HG02943 (cell line): Measurements from ENCODE around the gene SPESP1.

Experiments
- ATAC-seq: cut with Tn5 transposase; IDR thresholded peaks from one replicate; pipeline ENCODE4 v1.9.1; 2021; ENCODE audit warnings: mild to moderate bottlenecking, low read depth, moderate library complexity; ENCODE audit not compliant: unreplicated experiment

The SPESP1 gene

DNA sequence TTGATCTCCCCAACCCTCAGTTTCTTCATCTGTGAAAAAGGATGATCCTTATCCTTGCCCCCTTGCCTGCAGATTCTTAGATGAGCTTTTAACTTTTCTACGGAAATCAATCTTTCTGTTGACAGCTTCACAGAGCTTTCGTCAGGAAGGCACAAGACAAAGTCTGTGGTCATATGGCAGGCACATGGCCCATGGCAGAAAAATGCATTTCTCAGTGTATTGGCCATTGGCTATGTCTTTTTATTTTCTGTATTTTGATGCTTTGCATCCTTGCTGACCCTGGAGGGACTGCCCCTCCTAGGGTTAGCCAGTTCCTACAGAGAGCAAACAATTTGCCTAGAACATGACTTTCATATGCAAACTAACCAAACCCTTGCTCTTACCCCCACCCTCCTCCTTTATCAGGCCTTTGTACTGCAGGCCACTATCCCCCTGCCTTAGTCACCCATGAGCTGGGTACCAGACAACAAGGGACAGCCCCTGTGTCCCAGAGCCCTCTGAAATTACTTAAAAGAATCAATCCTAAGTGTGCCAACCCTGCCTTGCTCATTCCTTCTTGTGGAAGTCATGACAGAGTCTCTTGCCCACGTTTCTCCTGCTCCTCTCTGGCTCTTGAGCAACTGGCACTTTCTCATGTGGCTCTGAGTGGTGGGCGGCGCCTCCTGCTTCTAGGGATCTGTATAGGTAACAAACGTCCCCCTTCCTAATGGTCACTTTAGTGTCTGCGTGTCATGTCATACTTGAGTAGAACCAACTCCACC lies 60.1 kb downstream of the SPESP1 start:
- no peak for ATAC-seq

- ATAC-seq: no peak
These were observed 60.7 kb downstream of the SPESP1 start for GRCh38 chr15:68990992-68991500.

GRCh38 chr15:68991723-68992122 lies 61.4 kb downstream of the SPESP1 start:
- ATAC-seq: no peak

DNA sequence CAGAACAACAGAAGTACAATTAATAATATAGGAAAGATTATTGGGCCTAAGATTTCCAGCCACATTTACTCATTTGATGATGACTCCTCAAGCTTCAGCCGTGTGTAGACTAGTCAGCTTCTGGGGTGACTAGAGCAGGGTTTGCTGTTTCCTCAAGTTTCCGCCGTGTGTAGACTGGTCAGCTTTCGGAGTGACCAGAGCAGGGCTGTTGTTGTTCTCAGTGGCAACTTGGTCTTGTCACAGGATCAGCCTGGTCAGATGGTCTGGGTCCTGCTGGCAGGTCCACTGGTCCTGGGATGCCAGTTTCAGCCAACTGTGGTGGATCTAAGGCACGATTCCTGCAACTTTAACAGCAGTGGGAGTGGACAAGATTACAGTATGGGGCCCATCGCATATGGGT lies 62.4 kb downstream of the SPESP1 start:
- ATAC-seq: no peak

DNA sequence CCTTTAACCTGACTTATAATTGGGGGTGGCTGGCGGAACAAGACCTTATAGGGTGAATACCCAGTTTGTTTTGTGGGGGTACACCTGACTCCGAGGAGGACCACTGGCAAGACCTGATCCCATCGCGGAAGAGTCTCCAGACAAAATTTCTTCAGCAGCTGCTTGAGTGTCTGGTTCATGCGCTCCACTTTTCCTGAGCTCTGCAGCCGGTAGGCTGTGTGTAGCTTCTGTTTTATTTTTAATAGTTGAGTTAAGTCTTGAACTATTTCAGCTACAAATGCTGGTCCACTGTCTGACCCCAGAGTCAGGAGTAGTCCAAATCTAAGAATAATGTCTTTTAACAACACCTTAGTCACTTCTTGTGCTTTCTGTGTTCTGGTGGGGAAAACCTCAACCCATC lies 63.0 kb downstream of the SPESP1 start:
- ATAC-seq: no peak

DNA sequence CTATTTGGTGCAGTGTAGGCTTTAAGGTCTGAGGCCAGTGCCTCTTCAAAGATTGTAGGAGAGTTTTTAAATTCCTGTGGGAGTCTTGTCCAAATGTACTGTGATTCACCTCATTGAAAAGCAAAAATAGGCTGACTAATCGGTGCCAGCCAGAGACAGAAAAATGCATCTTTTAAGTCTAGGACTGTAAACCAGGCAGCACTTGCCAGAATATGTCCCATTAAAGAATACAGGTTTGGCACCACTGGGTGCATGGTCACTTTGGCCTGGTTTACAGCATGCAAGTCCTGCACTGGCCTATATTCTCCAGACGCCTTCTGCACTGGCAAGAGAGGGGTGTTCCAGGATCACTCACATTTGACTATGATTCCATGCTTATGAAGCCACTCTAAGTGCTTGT lies 63.8 kb downstream of the SPESP1 start:
- no peak for ATAC-seq

- no peak for ATAC-seq
These were observed 64.8 kb downstream of the SPESP1 start for GRCh38 chr15:68994981-68995761.
